H9 (cell line): ENCODE results near the gene PKD2L2. TPM values are rescaled to one million over a fixed set of nuclear protein-coding genes. Genes with fewer than 3 reads are reported as not detected.

Experiments
- DNase-seq: peaks from one replicate; pipeline ENCODE4 v3.0.0-alpha.2; 2017
- H2AFZ ChIP-seq: one replicate; pipeline ENCODE4 v1.6.1; 2013; ENCODE audit warnings: mild to moderate bottlenecking, low read length, control low read depth, moderate library complexity
- H2AK5ac ChIP-seq: 2 replicates; pipeline ENCODE4 v1.6.1; 2013; ENCODE audit warnings: low read length, control low read depth, mixed read lengths; ENCODE audit not compliant: insufficient read length
- H2BK120ac ChIP-seq: one replicate; pipeline ENCODE4 v1.6.1; 2013; ENCODE audit warnings: low read depth, mild to moderate bottlenecking, low read length, control low read depth, inconsistent platforms; ENCODE audit not compliant: poor library complexity, severe bottlenecking
- H2BK12ac ChIP-seq: 2 replicates; pipeline ENCODE4 v1.6.1; 2013; ENCODE audit warnings: low read length, control low read depth, mixed read lengths, low read depth; ENCODE audit not compliant: insufficient read length
- H2BK15ac ChIP-seq: 2 replicates; pipeline ENCODE4 v1.6.1; 2013; ENCODE audit warnings: low read depth, low read length, control low read depth
- H2BK20ac ChIP-seq: one replicate; pipeline ENCODE4 v1.6.1; 2013; ENCODE audit warnings: low read depth, mild to moderate bottlenecking, low read length, control low read depth, inconsistent platforms; ENCODE audit not compliant: poor library complexity, severe bottlenecking
- H2BK5ac ChIP-seq: 2 replicates; pipeline ENCODE4 v1.6.1; 2013; ENCODE audit warnings: low read length, control low read depth, mixed read lengths; ENCODE audit not compliant: insufficient read length
- H3K14ac ChIP-seq: 2 replicates; pipeline ENCODE4 v1.6.1; 2013; ENCODE audit warnings: low read length, control low read depth; ENCODE audit not compliant: insufficient read depth
- H3K18ac ChIP-seq: 2 replicates; pipeline ENCODE4 v1.6.1; 2013; ENCODE audit warnings: low read depth, mild to moderate bottlenecking, mixed read lengths, low read length, control low read depth; ENCODE audit not compliant: insufficient read length
- H3K23ac ChIP-seq: 2 replicates; pipeline ENCODE4 v1.6.1; 2013; ENCODE audit warnings: low read length, control low read depth, mixed read lengths, low read depth; ENCODE audit not compliant: insufficient read length
- H3K23me2 ChIP-seq: 2 replicates; pipeline ENCODE4 v1.6.1; 2013; ENCODE audit warnings: low read depth, mild to moderate bottlenecking, mixed read lengths, low read length, control low read depth; ENCODE audit not compliant: insufficient read length, poor library complexity, severe bottlenecking
- H3K27ac ChIP-seq: 2 replicates; pipeline ENCODE4 v1.5.1; 2013; ENCODE audit warnings: low read length, control low read depth, mixed read lengths, low read depth; ENCODE audit not compliant: insufficient read length
- H3K27me3 ChIP-seq: 2 replicates; pipeline ENCODE4 v1.6.1; 2013; ENCODE audit warnings: low read length, control low read depth, inconsistent platforms; ENCODE audit not compliant: insufficient read depth
- H3K4ac ChIP-seq: 2 replicates; pipeline ENCODE4 v1.6.1; 2013; ENCODE audit warnings: low read depth, mild to moderate bottlenecking, control low read depth, inconsistent platforms, low read length, moderate library complexity
- H3K4me1 ChIP-seq: 2 replicates; pipeline ENCODE4 v1.6.1; 2013; ENCODE audit warnings: low read length, control low read depth, inconsistent platforms; ENCODE audit not compliant: insufficient read depth
- H3K4me2 ChIP-seq: 2 replicates; pipeline ENCODE4 v1.6.1; 2013; ENCODE audit warnings: low read length, control low read depth, mixed read lengths; ENCODE audit not compliant: insufficient read length, insufficient read depth
- H3K56ac ChIP-seq: 2 replicates; pipeline ENCODE4 v1.6.1; 2013; ENCODE audit warnings: low read depth, mild to moderate bottlenecking, mixed read lengths, low read length, control low read depth; ENCODE audit not compliant: insufficient read length
- H3K79me1 ChIP-seq: 2 replicates; pipeline ENCODE4 v1.6.1; 2013; ENCODE audit warnings: low read depth, mild to moderate bottlenecking, moderate library complexity, low read length, control low read depth, inconsistent platforms; ENCODE audit not compliant: insufficient read depth, poor library complexity, severe bottlenecking
- H3K79me2 ChIP-seq: 2 replicates; pipeline ENCODE4 v1.6.1; 2013; ENCODE audit warnings: low read length, control low read depth, inconsistent platforms; ENCODE audit not compliant: insufficient read depth
- H3K9ac ChIP-seq: 2 replicates; pipeline ENCODE4 v1.6.1; 2013; ENCODE audit warnings: low read length, control low read depth, mixed read lengths; ENCODE audit not compliant: insufficient read length; ENCODE audit errors: extremely low read depth
- H3K9me3 ChIP-seq: one replicate; pipeline ENCODE4 v1.6.1; 2013; ENCODE audit warnings: low read depth, low read length, inconsistent platforms; ENCODE audit not compliant: control insufficient read depth
- H3T11ph ChIP-seq: one replicate; pipeline ENCODE4 v1.6.1; 2013; ENCODE audit warnings: mild to moderate bottlenecking, low read length, control low read depth, inconsistent platforms
- H4K20me1 ChIP-seq: one replicate; pipeline ENCODE4 v1.6.1; 2013; ENCODE audit not compliant: control insufficient read depth, insufficient read length, insufficient read depth
- H4K5ac ChIP-seq: 2 replicates; pipeline ENCODE4 v1.6.1; 2013; ENCODE audit warnings: low read depth, mild to moderate bottlenecking, mixed read lengths, low read length, control low read depth; ENCODE audit not compliant: insufficient read length
- H4K8ac ChIP-seq: replicated peaks from 2 replicates; pipeline ENCODE4 v1.6.1; 2013; ENCODE audit warnings: low read length, control low read depth, mixed read lengths, low read depth; ENCODE audit not compliant: insufficient read length
- H4K91ac ChIP-seq: 2 replicates; pipeline ENCODE4 v1.6.1; 2013; ENCODE audit warnings: low read depth, mild to moderate bottlenecking, moderate library complexity, mixed read lengths, low read length, control low read depth; ENCODE audit not compliant: insufficient read length
- H3K27ac Mint-ChIP-seq, 3 experiments: 2 replicates in 2 of 3; 3 replicates in 1 of 3; pipeline ENCODE4 v1.8.0; 2020 to 2021; ENCODE audit warnings: mixed read lengths in 3 of 3, mild to moderate bottlenecking in 1 of 3, moderate library complexity in 1 of 3
- H3K27me3 Mint-ChIP-seq: 2 replicates; pipeline ENCODE4 v1.8.0; 2021; ENCODE audit warnings: low read depth, mild to moderate bottlenecking, moderate library complexity, mixed read lengths
- H3K36me3 Mint-ChIP-seq, 3 experiments: 2 replicates in 2 of 3; 3 replicates in 1 of 3; pipeline ENCODE4 v1.8.0; 2020 to 2021; ENCODE audit warnings: low read depth in 3 of 3, mixed read lengths in 3 of 3; ENCODE audit not compliant: insufficient read depth in 1 of 3
- H3K4me1 Mint-ChIP-seq, 2 experiments: 2 replicates each; pipeline ENCODE4 v1.8.0; 2020; ENCODE audit warnings: mixed read lengths in 2 of 2
- H3K4me3 Mint-ChIP-seq, 2 experiments: 2 replicates in 1 of 2; 3 replicates in 1 of 2; pipeline ENCODE4 v1.8.0; 2020 to 2021; ENCODE audit warnings: mild to moderate bottlenecking in 2 of 2, mixed read lengths in 2 of 2, moderate library complexity in 1 of 2
- H3K9me3 Mint-ChIP-seq, 2 experiments: 2 replicates in 1 of 2; 3 replicates in 1 of 2; pipeline ENCODE4 v1.8.0; 2020; ENCODE audit warnings: mild to moderate bottlenecking in 2 of 2, mixed read lengths in 2 of 2, moderate library complexity in 1 of 2
- CTCF ChIP-seq: fragments of 200-600 bp; sonication (generic); conservative IDR thresholded peaks from 3 replicates; pipeline ENCODE4 v1.8.0; 2021; ENCODE audit warnings: antibody characterized with exemption, mild to moderate bottlenecking
- WGBS: extraction: QIAGEN DNeasy Blood & Tissue Kit; methylation state at CpG from one replicate; pipeline ENCODE4 v1.1.7; 2013; ENCODE audit warnings: missing lambda C conversion rate, low lambda C conversion rate, mixed read lengths; ENCODE audit not compliant: insufficient read length; ENCODE audit errors: extremely low coverage; 5-methylcytosine and 5-hydroxymethylcytosine counted together
- total RNA-seq: library from RNA; stranded (reverse); gene quantifications from 2 replicates; pipeline ENCODE4 v1.2.1, GENCODE V29; 2021

The PKD2L2 gene
- total RNA-seq, 1 experiment from 2014 or later = not detected

GRCh38 chr5:137890845-137891244, 1.6 kb downstream of the PKD2L2 start:
- WGBS = no CpG with 5 or more reads among the region's 1 CpG
- Histone ChIP-seq H2BK120ac (no peak overlapping the region), H3K4ac (no peak overlapping the region), H2AFZ (no peak overlapping the region), H3K56ac (no peak overlapping the region), H3K9me3 (no peaks in the 10 kb centered on the region), H4K8ac (no peak overlapping the region), H2BK15ac (no peak overlapping the region), H3K79me2 (no peaks in the 10 kb centered on the region), H4K20me1 (no peaks in the 10 kb centered on the region), H2BK12ac (no peak overlapping the region), H3K4me2 (no peak overlapping the region), H3K9ac (no peak overlapping the region), H3K23me2 (no peaks in the 10 kb centered on the region), H3K23ac (no peak overlapping the region), H4K5ac (no peak overlapping the region), H3K4me1 (no peaks in the 10 kb centered on the region), H2BK20ac (no peak overlapping the region), H2BK5ac (no peak overlapping the region), H3K27ac (no peak overlapping the region), H4K91ac (no peak overlapping the region), H3K79me1 (no peaks in the 10 kb centered on the region), H3K27me3 (no peaks in the 10 kb centered on the region), H2AK5ac (no peak overlapping the region), H3T11ph (no peak overlapping the region), H3K18ac (no peak overlapping the region), H3K14ac (no peak overlapping the region)
- Mint-ChIP-seq H3K4me3 (no peak overlapping the region), H3K36me3 (no peaks in the 10 kb centered on the region), H3K27me3 (no peaks in the 10 kb centered on the region), H3K9me3 (no peaks in the 10 kb centered on the region), H3K4me1 (peaks cover 5 to 16% of the 10 kb centered on the region in 2 experiments), H3K27ac (no peak overlapping the region)
- DNase-seq = no peak
- TF ChIP-seq CTCF = no peak
